IPS DF 6.9 (cell line): ENCODE measurements around the gene KMT5B.

ENCODE experiments used
- DNase-seq: peaks from one replicate; pipeline ENCODE4 v3.0.0-alpha.2; 2013; ENCODE audit warnings: low read depth, low spot score
- H3K27ac ChIP-seq: one replicate; pipeline ENCODE4 v1.5.1; 2013; ENCODE audit warnings: low read length, control low read depth
- H3K27me3 ChIP-seq: 2 replicates; pipeline ENCODE4 v1.6.1; 2013; ENCODE audit warnings: mild to moderate bottlenecking, low read length; ENCODE audit not compliant: control insufficient read depth, insufficient read depth
- H3K36me3 ChIP-seq: 2 replicates; pipeline ENCODE4 v1.6.1; 2013; ENCODE audit warnings: low read length; ENCODE audit not compliant: control insufficient read depth, insufficient read depth
- H3K4me1 ChIP-seq: 2 replicates; pipeline ENCODE4 v1.6.1; 2013; ENCODE audit warnings: low read length; ENCODE audit not compliant: control insufficient read depth, insufficient read depth
- H3K4me3 ChIP-seq: 2 replicates; pipeline ENCODE4 v1.5.1; 2013; ENCODE audit warnings: mild to moderate bottlenecking, low read length
- H3K9me3 ChIP-seq: 2 replicates; pipeline ENCODE4 v1.6.1; 2013; ENCODE audit warnings: low read length, inconsistent platforms; ENCODE audit not compliant: control insufficient read depth, insufficient read depth
- WGBS: extraction: QIAGEN DNeasy Blood & Tissue Kit; methylation state at CpG from one replicate; pipeline ENCODE4 v1.1.7; 2013; ENCODE audit warnings: mixed read lengths, missing lambda C conversion rate; ENCODE audit not compliant: insufficient read length, insufficient coverage; 5-methylcytosine and 5-hydroxymethylcytosine counted together

Gene KMT5B

DNA sequence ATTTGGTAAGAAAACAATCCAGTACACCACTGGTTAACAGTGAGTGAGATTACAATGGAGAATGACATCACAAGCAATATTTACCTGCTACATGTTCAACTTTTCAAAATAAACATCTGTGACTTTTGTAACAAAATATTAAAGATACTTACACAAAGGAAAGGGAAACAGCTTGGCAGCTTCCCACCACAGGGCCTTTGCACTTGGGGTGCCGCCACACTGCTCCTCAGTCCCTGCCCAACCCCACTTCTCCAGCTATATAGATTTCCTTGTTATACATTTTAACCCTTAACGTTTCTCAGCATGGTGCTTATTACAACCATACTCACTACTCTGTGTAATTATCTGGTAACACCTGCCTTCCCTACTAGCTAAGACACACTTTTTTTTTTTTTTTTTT is 10.9 kb downstream of the KMT5B start:
- no CpG with 5 or more reads among the region's 2 CpGs for WGBS
- peaks cover 3% of the 10 kb centered on the region; the same call in 1 of the 2 replicates for H3K4me1 ChIP-seq
- no peaks in the 10 kb centered on the region for H3K36me3 ChIP-seq
- no peak overlapping the region for H3K27ac ChIP-seq
- H3K27me3 ChIP-seq, result no peaks in the 10 kb centered on the region
- no peak for DNase-seq
- no peak overlapping the region for H3K4me3 ChIP-seq
- H3K9me3 ChIP-seq, result no peaks in the 10 kb centered on the region

DNA sequence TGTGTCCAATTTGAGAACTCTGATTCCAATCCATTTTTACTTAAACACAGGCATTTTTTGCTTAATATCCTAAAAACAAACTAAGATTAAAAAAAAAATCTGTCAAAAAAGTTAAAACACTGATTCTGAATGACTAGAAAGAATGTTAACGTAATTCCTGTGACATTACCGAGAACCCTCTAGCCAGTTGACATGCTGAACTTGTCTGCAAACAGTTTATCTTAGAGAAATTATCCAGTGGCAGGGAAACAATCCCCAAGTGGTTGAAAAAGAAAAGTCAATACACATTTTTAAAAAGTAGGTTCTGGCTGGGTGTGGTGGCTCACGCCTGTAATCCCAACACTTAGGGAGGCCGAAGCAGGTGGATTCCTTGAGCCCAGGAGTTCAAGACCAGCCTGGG is 11.6 kb downstream of the KMT5B start:
- no peaks in the 10 kb centered on the region for H3K27me3 ChIP-seq
- no peak overlapping the region for H3K4me3 ChIP-seq
- DNase-seq, result no peak
- no peaks in the 10 kb centered on the region for H3K9me3 ChIP-seq
- no peaks in the 10 kb centered on the region for H3K36me3 ChIP-seq
- no CpG with 5 or more reads among the region's 4 CpGs for WGBS
- no peak overlapping the region for H3K27ac ChIP-seq
- peaks cover 3% of the 10 kb centered on the region; the same call in 1 of the 2 replicates for H3K4me1 ChIP-seq

DNA sequence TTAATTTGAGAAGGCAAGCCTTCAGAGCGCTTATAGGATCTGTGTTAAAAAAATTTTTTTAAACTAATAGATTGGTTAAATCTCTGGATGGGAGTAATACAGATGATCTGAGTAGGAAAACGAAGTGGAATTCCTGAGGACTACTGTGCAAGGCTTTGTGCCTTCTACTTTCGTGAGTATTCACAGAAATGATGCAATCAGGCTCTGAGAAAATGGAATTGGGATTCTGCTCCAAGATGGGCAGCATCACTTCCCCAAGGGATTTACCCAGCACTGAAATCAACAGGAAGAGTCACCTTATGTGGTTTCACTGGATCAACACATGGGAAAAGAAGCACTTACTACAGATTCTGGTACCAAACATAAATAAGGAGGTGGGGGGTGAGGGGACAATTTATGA is 12.5 kb downstream of the KMT5B start:
- no peak overlapping the region for H3K27ac ChIP-seq
- WGBS, result 100% methylated on average over 1 of the region's 3 CpGs
- DNase-seq, result no peak
- H3K27me3 ChIP-seq, result no peaks in the 10 kb centered on the region
- no peaks in the 10 kb centered on the region for H3K9me3 ChIP-seq
- no peaks in the 10 kb centered on the region for H3K36me3 ChIP-seq
- H3K4me3 ChIP-seq, result no peak overlapping the region
- H3K4me1 ChIP-seq, result 0 out of 2 replicates have a peak, but pooled peaks cover 2% of the 10 kb centered on the region

DNA sequence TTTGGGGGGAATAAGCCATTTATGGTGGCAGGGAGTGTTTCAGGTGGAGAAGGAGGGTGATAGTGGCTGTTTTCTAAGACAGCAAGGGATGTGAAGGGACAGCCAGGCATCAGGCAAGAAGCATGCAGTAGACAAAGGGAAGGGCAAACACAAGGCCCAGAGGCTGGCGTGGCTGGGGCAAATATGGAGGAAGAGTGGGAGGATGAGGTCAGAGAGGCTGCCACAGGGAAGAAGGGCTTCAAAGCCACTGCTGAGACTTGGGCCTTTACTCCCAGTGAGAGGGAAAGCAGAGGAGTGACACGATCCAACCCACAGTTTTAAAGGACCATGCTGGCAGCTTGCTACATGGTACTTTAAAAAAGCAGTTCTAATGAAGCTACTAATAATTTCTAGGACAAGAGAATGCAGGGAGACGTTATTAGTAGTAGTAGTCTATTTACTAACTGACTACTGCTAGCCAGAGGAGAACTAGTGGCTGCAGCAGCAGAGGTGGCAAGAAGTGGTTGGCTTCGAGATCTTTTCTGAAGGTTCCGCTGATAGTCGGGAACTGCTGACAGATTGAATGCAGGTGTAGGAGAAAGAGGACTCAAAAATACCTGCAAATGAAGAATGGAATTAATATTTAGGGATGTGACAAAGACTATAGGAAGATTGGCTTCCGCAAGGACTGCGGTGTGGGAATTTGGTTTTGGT is 13.7 kb downstream of the KMT5B start:
- Histone ChIP-seq H3K27ac (no peak overlapping the region), H3K9me3 (no peaks in the 10 kb centered on the region), H3K4me3 (no peak overlapping the region), H3K27me3 (no peaks in the 10 kb centered on the region), H3K4me1 (0 out of 2 replicates have a peak, but pooled peaks cover 2% of the 10 kb centered on the region), H3K36me3 (no peaks in the 10 kb centered on the region)
- DNase-seq, result no peak
- no CpG with 5 or more reads among the region's 8 CpGs for WGBS

DNA sequence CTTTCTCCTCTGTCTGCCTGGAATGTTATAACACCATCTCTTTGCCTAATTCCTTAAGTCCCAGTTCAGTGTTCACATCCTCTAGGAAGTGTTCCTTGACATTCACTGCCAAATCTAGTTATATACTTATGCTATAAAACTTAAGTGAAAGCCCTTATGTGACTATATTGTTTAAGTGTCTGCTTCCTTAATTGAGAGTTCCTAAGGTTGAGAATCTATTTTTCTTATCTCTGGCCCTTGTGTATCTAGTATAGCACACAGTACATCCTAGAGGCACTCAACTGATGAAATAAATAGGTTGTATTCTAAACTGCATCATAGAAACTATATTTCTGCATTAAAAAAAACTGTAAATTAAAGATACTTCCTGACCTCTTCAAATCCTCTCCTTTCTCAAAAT is 16.9 kb downstream of the KMT5B start:
- Histone ChIP-seq H3K4me1 (no peaks in the 10 kb centered on the region), H3K36me3 (no peaks in the 10 kb centered on the region), H3K27ac (no peak overlapping the region), H3K4me3 (no peak overlapping the region), H3K9me3 (no peaks in the 10 kb centered on the region), H3K27me3 (no peaks in the 10 kb centered on the region)
- DNase-seq, result no peak

DNA sequence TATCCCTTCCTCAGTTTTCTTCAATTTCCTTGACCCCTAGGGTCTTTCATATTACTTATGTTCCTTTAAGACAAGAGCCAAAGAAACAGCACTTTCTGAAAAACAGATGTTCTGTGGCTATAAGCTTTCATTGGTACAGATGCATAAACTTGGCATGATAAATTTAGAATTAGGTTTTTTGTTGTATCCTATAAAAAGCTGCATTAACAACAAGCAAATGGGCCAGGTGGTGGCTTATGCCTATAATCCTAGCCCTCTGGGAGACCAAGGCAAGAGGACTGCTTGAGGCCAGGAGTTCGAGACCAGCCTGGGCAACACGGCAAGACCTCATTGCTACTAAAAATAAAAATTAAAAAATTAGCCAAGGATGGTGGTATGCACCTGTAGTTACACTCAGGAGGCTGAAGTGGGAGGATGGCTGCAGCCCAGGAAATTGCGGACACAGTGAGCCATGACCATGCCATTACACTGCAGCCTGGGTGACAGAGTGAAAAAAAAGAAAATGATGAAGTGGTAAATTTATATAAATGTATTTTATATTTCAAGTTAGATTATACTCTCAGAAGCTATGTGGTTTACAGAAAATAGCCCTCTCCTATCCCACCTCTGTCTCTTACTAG is 18.3 kb downstream of the KMT5B start:
- no peaks in the 10 kb centered on the region for H3K4me1 ChIP-seq
- no peak for DNase-seq
- no CpG with 5 or more reads among the region's 3 CpGs for WGBS
- H3K36me3 ChIP-seq, result no peaks in the 10 kb centered on the region
- H3K9me3 ChIP-seq, result no peaks in the 10 kb centered on the region
- H3K27ac ChIP-seq, result no peak overlapping the region
- H3K4me3 ChIP-seq, result no peak overlapping the region
- H3K27me3 ChIP-seq, result no peaks in the 10 kb centered on the region

DNA sequence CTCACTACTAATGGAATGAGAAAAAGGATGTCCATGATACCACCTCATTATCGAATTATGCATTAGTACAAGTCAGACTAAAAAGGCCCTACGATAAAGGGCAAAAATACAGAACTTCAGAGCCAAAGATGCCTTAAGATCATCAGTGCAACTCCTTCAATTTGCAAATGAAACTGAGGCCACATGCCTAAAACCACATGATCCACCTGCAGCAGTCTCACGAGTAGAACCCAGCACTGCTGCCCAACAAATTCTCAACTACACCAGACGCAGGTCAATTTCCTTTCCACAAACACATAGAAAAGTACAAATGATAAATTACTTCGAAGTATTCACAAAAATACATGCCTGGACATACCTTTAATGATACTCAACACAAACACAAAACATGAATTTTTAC is 20.1 kb downstream of the KMT5B start:
- WGBS, result no CpG with 5 or more reads among the region's 5 CpGs
- H3K36me3 ChIP-seq, result no peaks in the 10 kb centered on the region

DNA sequence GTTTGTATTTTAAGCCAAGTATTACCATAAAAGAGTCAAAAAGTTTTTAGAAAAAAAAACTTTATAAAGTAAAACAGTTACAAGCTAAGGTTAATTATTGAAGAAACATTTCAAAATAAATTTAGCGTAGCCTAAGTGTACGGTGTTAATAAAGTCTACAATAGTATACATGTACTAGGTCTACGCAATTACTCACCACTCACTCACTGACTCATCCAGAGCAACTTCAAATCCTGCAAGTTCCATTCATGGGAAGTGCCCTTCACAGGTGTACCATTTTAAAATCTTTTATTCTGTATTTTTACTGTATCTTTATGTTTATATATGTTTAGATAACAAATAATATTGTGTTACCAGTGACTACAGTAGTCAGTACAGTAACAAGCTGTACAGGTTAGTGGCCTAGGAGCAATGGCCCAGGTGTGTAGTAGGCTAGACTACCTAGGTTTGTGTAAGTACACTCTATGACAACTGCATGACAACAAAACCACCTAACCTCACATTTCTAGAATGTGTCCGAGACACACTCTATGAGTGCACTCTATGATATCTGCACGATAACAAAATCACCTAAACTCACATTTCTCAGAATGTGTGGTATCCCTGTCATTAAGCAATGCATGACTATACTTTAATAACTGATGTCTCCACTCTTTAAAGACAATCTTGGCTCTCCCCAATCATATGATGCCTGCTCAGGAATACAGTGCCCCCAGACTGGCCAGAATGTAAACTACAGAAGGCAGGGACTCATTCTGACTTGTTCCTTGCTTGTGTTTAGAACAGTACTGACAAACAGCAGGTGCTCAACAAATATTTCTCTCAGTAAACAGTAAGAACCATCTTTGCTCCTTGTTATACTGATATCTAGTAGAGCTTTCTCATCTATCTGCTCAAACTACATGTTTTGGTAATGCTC is 21.2 kb downstream of the KMT5B start:
- no peak overlapping the region for H3K4me3 ChIP-seq
- H3K27ac ChIP-seq, result no peak overlapping the region
- no peaks in the 10 kb centered on the region for H3K36me3 ChIP-seq
- no peaks in the 10 kb centered on the region for H3K9me3 ChIP-seq
- no CpG with 5 or more reads among the region's 5 CpGs for WGBS
- DNase-seq, result no peak
- no peaks in the 10 kb centered on the region; the same call in 1 of the 2 replicates for H3K4me1 ChIP-seq
- H3K27me3 ChIP-seq, result no peaks in the 10 kb centered on the region

More for the DNA sequence above, 20.1 kb downstream of the KMT5B start:
- Histone ChIP-seq H3K27me3 (no peaks in the 10 kb centered on the region), H3K9me3 (no peaks in the 10 kb centered on the region), H3K4me3 (no peak overlapping the region), H3K27ac (no peak overlapping the region), H3K4me1 (no peaks in the 10 kb centered on the region)
- DNase-seq, result no peak

DNA sequence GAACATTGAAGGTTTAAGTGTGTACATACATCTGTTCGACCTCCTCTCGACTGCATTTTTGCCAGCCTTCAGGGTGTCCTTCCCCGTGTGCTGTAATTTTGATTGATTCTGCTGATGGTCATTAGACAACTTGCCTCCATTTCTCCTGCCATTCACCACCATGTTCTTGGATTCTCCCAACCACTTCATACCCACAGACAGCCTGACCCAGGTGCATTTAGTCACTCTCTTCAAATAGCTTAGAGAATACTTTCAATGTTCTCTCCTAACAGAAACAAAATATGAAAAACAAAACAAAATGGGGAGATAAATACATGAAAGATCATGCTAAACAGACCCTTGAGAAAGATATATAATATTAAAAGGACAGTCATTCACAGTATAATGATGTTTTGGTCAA is 23.2 kb downstream of the KMT5B start:
- no peak overlapping the region for H3K27ac ChIP-seq
- H3K27me3 ChIP-seq, result no peaks in the 10 kb centered on the region
- no peaks in the 10 kb centered on the region for H3K9me3 ChIP-seq
- WGBS, result no CpG with 5 or more reads among the region's 3 CpGs
- H3K4me3 ChIP-seq, result no peak overlapping the region
- no peaks in the 10 kb centered on the region; the same call in 1 of the 2 replicates for H3K4me1 ChIP-seq
- H3K36me3 ChIP-seq, result no peaks in the 10 kb centered on the region
- no peak for DNase-seq

DNA sequence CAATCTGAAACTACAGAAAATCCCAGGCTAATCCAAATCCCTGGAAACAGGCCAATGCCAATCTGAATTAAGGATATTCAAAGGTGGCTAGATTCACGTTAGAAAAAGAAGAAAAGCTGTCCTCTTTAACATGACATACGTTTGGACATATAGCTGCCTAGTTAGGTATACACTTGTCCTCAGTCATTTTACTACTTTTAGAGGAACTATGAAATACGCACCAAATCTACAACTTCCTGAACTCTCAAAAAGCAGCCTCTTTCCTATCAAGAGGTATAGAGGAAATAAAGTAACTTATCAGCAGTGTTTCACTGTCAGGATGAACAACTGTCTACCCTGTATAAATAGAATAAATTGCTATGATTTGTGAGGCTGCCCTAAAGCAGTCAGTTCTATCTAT is 24.0 kb downstream of the KMT5B start:
- H3K4me1 ChIP-seq, result no peaks in the 10 kb centered on the region; the same call in 1 of the 2 replicates
- H3K36me3 ChIP-seq, result no peaks in the 10 kb centered on the region
- no peak overlapping the region for H3K27ac ChIP-seq
- no CpG with 5 or more reads among the region's 3 CpGs for WGBS
- no peaks in the 10 kb centered on the region for H3K9me3 ChIP-seq
- H3K27me3 ChIP-seq, result no peaks in the 10 kb centered on the region
- H3K4me3 ChIP-seq, result no peak overlapping the region
- DNase-seq, result no peak
